ENCODE data around the gene MUC6. TPM values are rescaled to one million over a fixed set of nuclear protein-coding genes. Genes with fewer than 3 reads are reported as not detected.
A peak's percentile ranks its signal among the peaks of the same experiment; 100 is the strongest.
"Not testable (repeated sequence)": the region's sequence is repeated elsewhere in the genome, so short reads cannot be mapped to it uniquely, and the experiment has no call there.

MUC6 gene
- total RNA-seq, 1 donor from 2014 or later, result not detected

- no peak for DNase-seq (ENCODE audit: low read depth)
Measured at GRCh38 chr11:1024597-1025409, 11.7 kb downstream of the MUC6 start.

GRCh38 chr11:1023811-1024596 is 12.5 kb downstream of the MUC6 start:
- no peak for DNase-seq (ENCODE audit: low read depth)

- DNase-seq (ENCODE audit: low read depth), result no peak
Measured at GRCh38 chr11:1022908-1023810, 13.4 kb downstream of the MUC6 start.

GRCh38 chr11:1022411-1022810 is 14.1 kb downstream of the MUC6 start:
- DNase-seq (ENCODE audit: low read depth), result no peak

- DNase-seq (ENCODE audit: low read depth), result no peak
Measured at GRCh38 chr11:1020211-1020905, 16.2 kb downstream of the MUC6 start.

- DNase-seq (ENCODE audit: low read depth), result no peak
Measured at GRCh38 chr11:1019321-1019910, 17.1 kb downstream of the MUC6 start.

- no peak for DNase-seq (ENCODE audit: low read depth)
Measured at GRCh38 chr11:1018091-1018490, 18.4 kb downstream of the MUC6 start.

- DNase-seq (ENCODE audit: low read depth), result no peak
Measured at GRCh38 chr11:1017269-1018005, 19.1 kb downstream of the MUC6 start.

GRCh38 chr11:1016610-1017126 is 19.9 kb downstream of the MUC6 start:
- DNase-seq (ENCODE audit: low read depth), result not testable (repeated sequence)

GRCh38 chr11:1015826-1016545 is 20.5 kb downstream of the MUC6 start:
- DNase-seq (ENCODE audit: low read depth), result no peak

GRCh38 chr11:1015064-1015463 is 21.5 kb downstream of the MUC6 start:
- DNase-seq (ENCODE audit: low read depth), result no peak

- DNase-seq (ENCODE audit: low read depth), result no peak
Measured at GRCh38 chr11:1014276-1014675, 22.2 kb downstream of the MUC6 start.

- DNase-seq (ENCODE audit: low read depth), result no peak
Measured at GRCh38 chr11:1013631-1013935, 22.9 kb downstream of the MUC6 start.

- DNase-seq (ENCODE audit: low read depth), result peak; percentile 49
Measured at GRCh38 chr11:1012740-1013630, 23.5 kb downstream of the MUC6 start.

- DNase-seq (ENCODE audit: low read depth), result no peak
Measured at GRCh38 chr11:1012291-1012690, 24.2 kb downstream of the MUC6 start.

GRCh38 chr11:1011320-1011698 is 25.2 kb downstream of the MUC6 start:
- DNase-seq (ENCODE audit: low read depth), result no peak

- DNase-seq (ENCODE audit: low read depth), result no peak
Measured at GRCh38 chr11:1010551-1011319, 25.8 kb downstream of the MUC6 start.
